ENCODE data around the gene PHACTR3.
A peak's percentile ranks its signal among the peaks of the same experiment; 100 is the strongest.

Gene PHACTR3

DNA sequence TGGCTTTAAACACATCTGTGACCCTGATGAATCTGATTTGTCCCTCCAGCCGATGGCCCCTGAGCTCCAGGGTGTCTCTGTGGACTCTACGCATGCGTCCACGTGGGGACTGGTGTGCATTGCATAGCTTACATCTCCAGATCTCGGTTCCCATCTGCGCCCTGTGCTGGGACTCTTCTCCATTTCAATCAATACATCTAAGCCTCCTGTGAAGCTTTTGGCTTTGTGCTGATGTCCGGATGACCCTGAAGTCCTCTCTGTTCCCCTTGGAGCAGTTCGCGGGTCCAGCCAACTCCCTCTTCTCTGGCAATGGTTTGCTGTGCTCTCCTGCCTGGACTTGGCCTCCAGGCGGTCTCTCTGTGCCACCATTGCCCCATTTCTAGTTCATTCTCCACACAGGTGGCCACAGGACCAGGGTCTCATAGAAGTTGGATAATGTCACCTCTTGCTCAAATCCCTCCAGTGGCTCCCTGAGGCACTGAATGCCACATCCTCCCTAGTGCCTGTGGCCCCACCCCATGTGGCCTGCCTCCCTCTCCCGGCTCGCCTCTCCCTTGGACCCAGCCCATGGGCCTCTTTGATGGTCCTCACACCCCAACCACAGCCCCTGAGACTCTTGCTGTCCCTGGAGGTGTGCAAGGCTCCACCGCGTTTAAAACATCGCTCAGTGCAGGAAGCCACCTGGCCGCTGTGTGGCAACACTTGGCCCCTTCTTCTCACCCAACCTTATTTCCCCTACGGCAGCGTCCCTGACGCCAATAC, 173.7 kb downstream of the PHACTR3 start:
- DNase-seq (ENCODE audit: low spot score), result no peak

DNA sequence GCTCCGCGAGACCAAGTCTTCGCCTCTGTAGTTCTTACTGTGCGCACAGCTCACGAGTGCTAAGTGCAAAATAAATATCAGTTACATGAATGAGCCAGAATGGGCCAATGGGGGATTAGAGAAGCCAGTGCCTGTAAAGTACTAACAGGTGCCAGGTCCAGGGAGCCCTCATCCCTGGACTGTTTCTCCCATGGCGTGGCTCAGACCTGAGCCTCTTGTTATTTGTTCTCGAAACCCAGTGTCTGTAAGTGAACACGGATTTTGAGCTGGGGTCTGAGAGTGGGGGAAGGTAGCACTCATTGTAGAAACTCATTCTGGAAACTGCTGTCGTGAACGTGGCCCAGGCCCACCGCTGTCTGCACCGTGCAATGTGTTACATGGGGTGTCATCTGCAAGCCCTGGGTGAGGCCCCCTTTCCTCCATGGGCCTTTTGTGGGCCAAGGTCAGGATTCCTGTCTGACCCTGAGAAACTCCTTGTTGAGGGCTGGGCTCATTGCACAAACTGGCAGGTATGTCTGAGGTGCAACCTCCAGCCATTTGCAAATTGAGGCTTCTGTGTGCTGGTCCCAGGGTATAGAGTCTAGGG, 174.4 kb downstream of the PHACTR3 start:
- DNase-seq (ENCODE audit: low spot score), result no peak

DNA sequence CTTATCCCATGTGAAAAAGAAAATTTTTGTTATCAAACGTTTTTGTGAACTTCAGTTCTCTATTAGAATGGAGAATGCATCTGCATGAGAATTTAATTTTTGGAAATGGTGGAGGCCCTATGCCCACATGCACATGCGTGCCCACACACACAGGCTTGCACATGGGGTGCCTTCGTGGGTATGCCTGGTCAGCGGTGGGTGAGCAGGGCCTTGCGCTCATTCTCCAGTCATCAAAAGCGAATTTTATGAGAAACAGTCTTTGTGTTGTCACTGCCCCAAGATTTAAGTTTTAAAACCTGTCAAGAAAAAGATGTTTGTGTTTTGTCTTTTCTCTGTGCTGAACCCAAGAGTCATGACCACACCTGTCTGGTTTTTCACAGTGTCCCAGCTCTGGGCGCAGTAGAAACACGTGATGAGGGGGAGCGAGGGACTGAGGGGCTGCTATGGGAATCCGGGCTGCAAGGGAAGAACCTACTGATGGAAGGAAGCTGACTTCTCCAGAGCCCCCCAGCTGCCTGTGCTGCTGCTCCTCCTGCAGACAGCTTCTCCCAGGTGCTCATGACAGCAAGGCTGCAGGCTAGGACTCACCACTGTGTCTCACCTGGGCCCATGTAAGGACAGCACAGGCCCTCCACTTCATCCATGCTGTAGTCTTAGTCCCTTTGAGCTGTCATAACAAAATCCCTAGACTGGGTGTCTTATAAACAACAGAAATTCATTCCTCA, 175.5 kb downstream of the PHACTR3 start:
- DNase-seq (ENCODE audit: low spot score), result no peak

- DNase-seq (ENCODE audit: low spot score), result no peak
These were observed 176.3 kb downstream of the PHACTR3 start for GRCh38 chr20:59780494-59781185.

DNA sequence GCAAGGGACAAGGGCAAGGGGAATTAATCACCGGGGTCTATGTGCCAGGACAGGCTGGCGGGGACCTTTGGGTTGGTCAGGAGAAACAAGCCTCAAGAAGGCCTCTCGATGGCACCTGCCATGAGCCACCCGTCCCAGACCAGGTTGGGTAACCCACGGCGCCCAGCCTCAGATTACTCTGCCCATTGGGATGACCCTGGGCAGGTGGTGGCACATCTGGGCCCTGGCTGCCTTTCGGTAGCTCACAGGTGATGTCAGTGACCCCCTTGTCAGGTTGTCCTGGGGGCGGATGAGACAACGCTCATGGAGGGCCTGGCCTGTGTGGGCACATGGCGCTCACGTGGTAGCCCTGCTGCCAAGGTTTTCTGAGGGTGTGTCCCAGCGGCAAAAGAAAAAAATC, 176.9 kb downstream of the PHACTR3 start:
- no peak for DNase-seq (ENCODE audit: low spot score)

GRCh38 chr20:59782986-59783640, 178.8 kb downstream of the PHACTR3 start:
- peak; percentile 6 for DNase-seq (ENCODE audit: low spot score)

- DNase-seq (ENCODE audit: low spot score), result no peak
These were observed 179.3 kb downstream of the PHACTR3 start for GRCh38 chr20:59783641-59784010.

- no peak for DNase-seq (ENCODE audit: low spot score)
These were observed 180.0 kb downstream of the PHACTR3 start for GRCh38 chr20:59784365-59784764.

- DNase-seq (ENCODE audit: low spot score), result no peak
These were observed 180.7 kb downstream of the PHACTR3 start for GRCh38 chr20:59784791-59785668.

DNA sequence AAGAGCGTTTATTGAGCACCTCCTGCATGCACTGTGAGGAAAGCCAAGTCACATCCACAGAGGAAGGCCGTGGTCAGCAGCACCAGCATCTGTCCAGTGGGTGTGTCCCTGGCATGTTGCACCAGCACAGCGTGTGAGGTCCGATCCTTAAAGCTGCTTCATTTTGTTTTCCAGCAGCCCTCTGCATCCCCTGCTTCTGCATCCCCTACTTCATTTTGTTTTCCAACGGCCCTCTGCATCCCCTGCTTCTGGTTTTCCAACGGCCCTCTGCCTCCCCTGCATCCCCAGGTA, 181.3 kb downstream of the PHACTR3 start:
- no peak for DNase-seq (ENCODE audit: low spot score)

DNA sequence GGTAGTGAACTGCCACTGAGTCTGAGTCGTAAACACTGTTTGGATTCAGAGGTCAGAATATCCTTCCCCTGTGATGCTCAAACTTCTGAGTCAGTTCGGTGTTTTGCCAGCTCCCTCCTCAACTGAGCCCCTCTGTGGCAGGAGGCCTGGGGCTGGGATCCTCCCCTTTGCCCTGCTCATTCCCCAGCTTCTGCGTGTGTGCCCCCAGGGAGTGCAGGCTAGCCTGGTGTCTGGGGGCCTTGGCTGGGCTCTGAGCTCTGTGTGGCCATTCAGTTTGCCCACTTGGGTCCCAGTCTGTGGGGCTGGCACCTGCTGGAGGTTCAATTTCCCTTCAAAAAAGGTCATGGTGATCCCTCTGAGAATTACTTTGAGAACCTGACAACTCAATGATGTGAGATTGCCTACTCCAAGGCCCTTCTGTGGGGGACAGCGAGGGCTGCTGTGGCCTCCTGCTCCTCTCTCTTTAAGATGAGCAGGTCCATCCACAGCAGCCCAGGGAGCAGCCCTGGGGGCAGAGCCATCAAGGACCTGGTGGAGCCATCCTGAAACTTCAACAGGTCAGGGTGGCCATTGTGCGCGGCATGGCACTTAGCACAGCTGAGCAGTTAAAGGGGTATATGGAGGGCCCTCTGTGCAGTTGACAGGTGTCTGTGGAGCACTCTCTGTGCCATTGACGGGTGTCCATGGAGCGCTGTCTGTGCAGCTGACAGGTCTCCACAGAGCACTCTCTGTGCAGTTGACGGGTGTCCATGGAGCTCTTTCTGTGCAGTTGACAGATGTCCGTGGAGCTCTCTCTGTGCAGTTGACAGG, 181.9 kb downstream of the PHACTR3 start:
- DNase-seq (ENCODE audit: low spot score), result no peak

DNA sequence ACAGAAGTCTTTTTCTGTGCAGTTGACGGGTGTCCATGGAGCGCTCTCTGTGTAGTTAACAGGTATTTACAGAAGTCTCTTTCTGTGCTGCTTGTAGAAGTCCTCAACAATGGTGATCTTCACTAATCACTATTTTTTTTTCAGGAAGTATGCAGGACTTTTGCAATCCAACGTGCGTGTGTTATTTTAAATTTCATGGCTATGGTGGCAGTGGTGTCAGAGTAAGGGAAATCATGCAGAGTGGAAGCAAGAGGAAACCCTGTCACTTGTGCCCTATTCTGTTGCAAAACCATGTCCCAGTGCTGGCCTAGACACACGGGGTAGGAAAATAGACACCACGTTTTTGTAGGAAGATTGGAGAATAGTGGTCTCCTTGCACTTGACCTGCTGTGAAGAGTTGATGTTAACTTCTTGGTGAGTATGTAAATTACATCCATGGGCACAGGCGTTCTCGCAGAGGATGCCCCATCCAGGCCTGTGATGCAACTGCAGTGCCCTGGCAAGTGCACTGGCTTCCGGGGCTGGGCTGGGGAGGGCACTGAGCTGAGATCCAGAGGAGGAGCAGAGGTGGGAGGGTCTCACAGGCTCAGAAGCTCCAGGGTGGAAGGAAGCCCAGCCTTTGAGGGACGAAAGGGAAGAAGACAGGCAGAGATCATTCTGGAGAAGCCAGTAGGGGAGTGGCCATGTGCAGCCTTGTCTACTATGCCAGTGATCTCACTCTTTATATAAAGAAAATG, 182.6 kb downstream of the PHACTR3 start:
- no peak for DNase-seq (ENCODE audit: low spot score)

GRCh38 chr20:59787538-59787890, 183.2 kb downstream of the PHACTR3 start:
- no peak for DNase-seq (ENCODE audit: low spot score)

- no peak for DNase-seq (ENCODE audit: low spot score)
These were observed 183.9 kb downstream of the PHACTR3 start for GRCh38 chr20:59788196-59788735.

- no peak for DNase-seq (ENCODE audit: low spot score)
These were observed 184.6 kb downstream of the PHACTR3 start for GRCh38 chr20:59788811-59789397.

DNA sequence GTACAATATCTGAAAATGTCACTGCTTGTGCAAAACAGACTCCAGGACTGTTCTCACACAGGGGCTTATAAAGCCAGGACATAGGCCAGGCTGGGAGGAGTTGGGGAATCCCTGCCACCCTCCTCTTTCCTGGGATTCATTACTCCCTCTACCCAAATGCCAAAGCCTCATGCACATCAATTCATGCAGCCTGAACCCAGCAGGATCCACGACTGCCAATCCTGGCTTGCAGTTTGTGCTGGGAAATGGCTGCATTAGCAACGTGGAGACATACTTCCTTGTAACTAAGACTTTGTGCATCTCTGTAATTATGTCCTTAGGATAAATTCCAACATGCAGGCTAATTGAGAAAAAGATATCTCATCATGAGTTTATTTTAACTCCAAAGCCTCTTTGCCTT, 185.3 kb downstream of the PHACTR3 start:
- no peak for DNase-seq (ENCODE audit: low spot score)

DNA sequence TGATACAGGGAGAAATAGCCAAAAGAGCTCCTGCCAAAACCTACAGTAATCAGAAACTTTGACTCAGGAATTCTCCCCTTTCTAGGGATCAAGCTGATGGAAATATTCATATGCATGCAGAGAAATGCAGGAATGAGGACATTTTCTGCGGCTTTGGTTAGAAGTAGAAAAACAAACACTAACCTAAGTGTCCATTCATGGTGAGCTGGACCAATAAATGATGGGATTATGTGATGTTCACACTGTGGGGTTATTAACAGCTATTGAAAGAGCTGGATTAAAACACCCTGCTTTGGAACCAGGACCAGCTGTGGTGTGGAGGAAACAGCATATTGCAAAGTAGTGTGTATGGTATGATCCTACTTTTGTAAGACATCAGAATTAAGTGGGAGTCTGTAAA, 186.0 kb downstream of the PHACTR3 start:
- no peak for DNase-seq (ENCODE audit: low spot score)

- no peak for DNase-seq (ENCODE audit: low spot score)
These were observed 188.0 kb downstream of the PHACTR3 start for GRCh38 chr20:59792300-59792699.

GRCh38 chr20:59794555-59794954, 190.2 kb downstream of the PHACTR3 start:
- DNase-seq (ENCODE audit: low spot score), result no peak
